Measurements from ENCODE around the gene PCCA. TPM values are rescaled to one million over a fixed set of nuclear protein-coding genes. Genes with fewer than 3 reads are reported as not detected.
"Not testable (repeated sequence)": the region's sequence is repeated elsewhere in the genome, so short reads cannot be mapped to it uniquely, and the experiment has no call there.

The PCCA gene
- total RNA-seq, 1 donor from 2014 or later, result 65.6 TPM

DNA sequence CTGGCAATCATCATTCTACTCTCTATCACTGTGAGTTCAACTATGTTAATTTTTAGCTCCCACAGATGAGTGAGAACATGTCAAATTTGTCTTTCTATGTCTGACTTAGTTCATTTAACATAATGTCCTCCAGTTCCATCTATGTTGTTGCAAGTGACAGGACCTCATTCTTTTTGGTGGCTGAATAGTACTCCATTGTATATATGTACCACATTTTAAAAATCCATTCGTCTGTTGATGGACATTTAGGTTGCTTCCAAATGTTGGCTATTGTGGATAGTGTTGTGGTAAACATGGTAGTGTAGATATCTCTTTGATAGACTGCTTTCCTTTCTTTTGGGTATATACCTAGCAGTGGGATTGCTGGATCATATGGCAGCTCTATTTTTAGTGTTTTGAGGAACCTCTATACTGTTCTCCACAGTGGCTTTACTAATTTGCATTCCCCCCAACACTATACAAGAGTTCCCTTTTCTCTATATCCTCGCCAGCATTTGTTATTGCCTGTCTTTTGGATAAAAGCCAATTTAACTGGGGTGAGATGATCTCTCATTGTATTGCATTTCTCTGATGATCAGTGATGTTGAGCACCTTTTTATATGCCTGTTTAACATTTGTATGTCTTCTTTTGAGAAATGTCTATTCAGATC is 124.1 kb downstream of the PCCA start:
- no peak for DNase-seq
- ATAC-seq (ENCODE audit: poor library complexity), result no peak
- intact Hi-C loops (cut with DNase I), result no loop called here

DNA sequence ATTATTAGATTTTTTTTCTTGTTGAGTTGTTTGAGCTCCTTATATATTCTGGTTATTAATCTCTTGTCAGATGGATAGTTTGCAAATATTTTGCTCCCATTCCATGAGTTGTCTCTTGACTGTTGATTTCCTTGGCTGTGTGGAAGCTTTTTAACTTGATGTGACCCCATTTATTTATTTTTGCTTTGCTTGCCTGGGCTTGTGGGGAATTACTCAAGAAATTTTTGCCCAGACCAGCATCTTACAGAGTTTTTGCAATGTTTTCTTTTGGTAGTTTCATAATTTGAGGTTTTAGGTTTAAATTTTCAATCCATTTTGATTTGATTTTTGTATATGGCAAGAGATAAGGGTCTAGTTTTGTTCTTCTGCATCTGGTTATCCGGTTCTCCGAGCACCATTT is 124.7 kb downstream of the PCCA start:
- ATAC-seq (ENCODE audit: poor library complexity), result no peak
- intact Hi-C loops (cut with DNase I), result no loop called here
- no peak for DNase-seq

GRCh38 chr13:100214886-100215285 is 126.0 kb downstream of the PCCA start:
- ATAC-seq (ENCODE audit: poor library complexity) (no peak), DNase-seq (no peak)
- intact Hi-C loops (cut with DNase I), result no loop called here

DNA sequence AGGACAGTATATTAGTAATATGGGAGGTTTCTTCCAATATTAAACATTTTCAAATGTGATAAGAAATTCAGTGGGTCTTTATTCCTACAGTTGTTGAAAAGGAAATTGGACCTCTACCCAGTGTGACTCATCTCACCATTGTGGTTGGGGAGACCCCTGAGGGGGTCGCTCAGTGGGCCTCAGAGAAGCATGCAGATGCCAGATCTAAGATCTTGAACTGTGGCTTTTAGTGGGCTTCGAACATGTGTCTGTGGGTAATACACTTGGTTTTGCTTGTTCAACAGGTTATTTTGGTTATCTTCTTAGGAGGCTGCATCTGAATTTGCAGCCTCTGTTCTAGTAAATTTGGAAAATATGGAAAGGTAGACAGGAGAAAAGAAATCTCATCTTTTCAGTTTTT is 132.3 kb downstream of the PCCA start:
- ATAC-seq (ENCODE audit: poor library complexity), result no peak
- intact Hi-C loops (cut with DNase I), result no loop called here
- DNase-seq, result no peak

GRCh38 chr13:100223966-100224530 is 135.2 kb downstream of the PCCA start:
- intact Hi-C loops (cut with DNase I); DNase-seq; ATAC-seq (ENCODE audit: poor library complexity): not testable (repeated sequence)

GRCh38 chr13:100229603-100230002 is 140.7 kb downstream of the PCCA start:
- intact Hi-C loops (cut with DNase I), result loop anchor here (5.0 kb wide), 1 partner anchor 312 kb away; no protein-coding TSS in a partner anchor
- DNase-seq (no peak), ATAC-seq (ENCODE audit: poor library complexity) (no peak)

GRCh38 chr13:100230769-100231149 is 141.9 kb downstream of the PCCA start:
- DNase-seq (no peak), ATAC-seq (ENCODE audit: poor library complexity) (no peak)
- intact Hi-C loops (cut with DNase I), result loop anchor here (5.0 kb wide), 1 partner anchor 313 kb away; no protein-coding TSS in a partner anchor

DNA sequence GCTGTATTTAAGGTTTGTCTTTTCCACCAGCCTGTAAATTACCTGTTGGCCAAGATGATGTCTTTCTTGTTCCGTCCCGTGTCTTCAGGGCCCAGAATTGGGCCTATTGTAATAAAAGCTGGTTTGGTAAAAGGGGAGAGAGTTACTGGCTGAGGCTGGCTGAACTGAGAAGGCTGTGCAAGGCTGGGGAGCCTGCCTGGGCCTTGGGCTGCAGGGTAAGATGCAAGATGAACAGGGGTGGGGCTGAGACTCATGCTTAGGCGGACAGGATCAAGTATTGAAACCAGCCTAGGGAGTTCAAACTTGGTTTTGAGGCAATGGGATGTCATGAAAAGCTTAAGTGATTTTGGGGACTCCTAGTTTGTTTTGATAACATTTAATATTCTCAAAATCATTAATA is 142.3 kb downstream of the PCCA start:
- DNase-seq, result no peak
- ATAC-seq (ENCODE audit: poor library complexity), result no peak
- intact Hi-C loops (cut with DNase I), result loop anchor here (5.0 kb wide), 1 partner anchor 314 kb away; no protein-coding TSS in a partner anchor

- DNase-seq (no peak), ATAC-seq (ENCODE audit: poor library complexity) (no peak)
- intact Hi-C loops (cut with DNase I), result loop anchor here (5.0 kb wide), 1 partner anchor 317 kb away; no protein-coding TSS in a partner anchor
Measured at GRCh38 chr13:100234006-100234405, 145.1 kb downstream of the PCCA start.

- no peak for ATAC-seq (ENCODE audit: poor library complexity)
Measured at GRCh38 chr13:100234524-100235136, 145.7 kb downstream of the PCCA start.

GRCh38 chr13:100235311-100235901 is 146.5 kb downstream of the PCCA start:
- DNase-seq, result no peak
- intact Hi-C loops (cut with DNase I), result no loop called here
- ATAC-seq (ENCODE audit: poor library complexity), result no peak

More at GRCh38 chr13:100234524-100235136, 145.7 kb downstream of the PCCA start:
- intact Hi-C loops (cut with DNase I), result loop anchor here (5.0 kb wide), 1 partner anchor 317 kb away; no protein-coding TSS in a partner anchor
- no peak for DNase-seq

GRCh38 chr13:100240109-100240779 is 151.4 kb downstream of the PCCA start:
- intact Hi-C loops (cut with DNase I), result no loop called here
- DNase-seq (no peak), ATAC-seq (ENCODE audit: poor library complexity) (no peak)

GRCh38 chr13:100244431-100244830 is 155.5 kb downstream of the PCCA start:
- ATAC-seq (ENCODE audit: poor library complexity), result no peak
- intact Hi-C loops (cut with DNase I), result no loop called here

DNA sequence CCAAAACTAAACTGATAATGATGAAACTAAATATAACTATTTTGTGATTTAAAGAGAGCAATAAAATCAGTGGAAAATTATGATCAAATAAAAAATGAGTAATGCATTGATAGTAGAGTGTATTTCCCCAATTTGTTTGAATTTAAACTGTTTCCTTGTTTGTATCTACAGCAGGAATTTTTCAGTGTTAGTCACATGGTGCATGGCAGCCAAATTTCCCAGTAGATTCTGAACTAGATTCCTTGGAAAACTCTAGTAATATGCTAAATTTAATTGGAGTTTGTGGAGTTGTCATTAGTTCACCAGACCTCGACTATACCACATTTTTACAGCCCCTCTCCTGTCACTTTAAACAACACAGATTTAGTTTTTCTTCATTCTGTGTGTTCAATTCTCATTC is 156.2 kb downstream of the PCCA start:
- DNase-seq (no peak), ATAC-seq (ENCODE audit: poor library complexity) (no peak)
- intact Hi-C loops (cut with DNase I), result no loop called here

More at GRCh38 chr13:100244431-100244830, 155.5 kb downstream of the PCCA start:
- no peak for DNase-seq

DNA sequence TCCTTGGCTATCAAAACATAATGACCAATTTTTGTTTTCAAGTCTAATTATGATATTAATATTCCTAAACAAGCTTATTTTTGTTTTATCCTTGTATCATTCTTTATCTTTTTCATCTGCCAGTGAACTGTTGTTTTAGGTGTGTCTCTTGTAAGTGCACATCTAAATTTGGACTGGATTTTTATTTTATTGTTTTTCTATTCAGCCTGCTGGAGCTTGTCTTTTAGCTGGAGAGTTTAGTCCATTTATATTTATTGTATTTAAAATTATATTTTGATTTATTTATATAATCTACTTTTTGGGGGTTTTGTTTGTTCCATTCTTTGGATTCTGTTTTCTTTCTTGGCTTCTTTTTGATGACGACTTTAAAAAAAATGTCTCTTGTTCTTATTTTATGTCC is 159.0 kb downstream of the PCCA start:
- ATAC-seq (ENCODE audit: poor library complexity) (no peak), DNase-seq (no peak)
- intact Hi-C loops (cut with DNase I), result no loop called here

GRCh38 chr13:100254002-100254401 is 165.1 kb downstream of the PCCA start:
- ATAC-seq (ENCODE audit: poor library complexity) (no peak), DNase-seq (no peak)
- intact Hi-C loops (cut with DNase I), result no loop called here

DNA sequence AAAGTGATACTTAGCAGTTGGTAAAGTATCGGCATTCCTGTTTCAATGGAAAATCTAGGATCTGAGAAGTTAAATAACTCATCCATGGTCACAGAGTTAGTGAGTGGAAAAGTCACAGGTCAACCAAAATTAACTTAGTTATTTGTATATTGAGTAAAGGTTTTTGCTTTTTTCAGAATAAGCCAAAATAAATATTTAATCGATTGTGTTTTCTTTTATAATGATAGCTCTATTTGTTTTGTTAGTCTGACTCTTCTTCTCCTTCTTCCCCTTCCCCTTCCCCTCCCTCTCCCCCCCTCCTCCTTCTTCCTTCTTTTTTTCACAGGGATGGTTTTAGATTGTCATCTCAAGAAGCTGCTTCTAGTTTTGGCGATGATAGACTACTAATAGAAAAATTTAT is 173.5 kb downstream of the PCCA start:
- intact Hi-C loops (cut with DNase I), result no loop called here
- DNase-seq (no peak), ATAC-seq (ENCODE audit: poor library complexity) (no peak)

- no peak for ATAC-seq (ENCODE audit: poor library complexity)
- intact Hi-C loops (cut with DNase I), result no loop called here
Measured at GRCh38 chr13:100266026-100266425, 177.1 kb downstream of the PCCA start.

GRCh38 chr13:100269837-100270236 is 180.9 kb downstream of the PCCA start:
- ATAC-seq (ENCODE audit: poor library complexity) (peak; percentile 88), DNase-seq (peak; percentile 88)
- intact Hi-C loops (cut with DNase I), result no loop called here

More at GRCh38 chr13:100266026-100266425, 177.1 kb downstream of the PCCA start:
- no peak for DNase-seq

Measured in Right ventricle myocardium superior (tissue), 1 donor.